Epidermal melanocyte (primary cell): ENCODE measurements around the gene MFSD6.
"Not testable (repeated sequence)": the region's sequence is repeated elsewhere in the genome, so short reads cannot be mapped to it uniquely, and the experiment has no call there.

ENCODE experiments used
- DNase-seq: peaks from one replicate; pipeline ENCODE4 v3.0.0; 2011; ENCODE audit warnings: low spot score; ENCODE audit not compliant: insufficient read length

The MFSD6 gene

DNA sequence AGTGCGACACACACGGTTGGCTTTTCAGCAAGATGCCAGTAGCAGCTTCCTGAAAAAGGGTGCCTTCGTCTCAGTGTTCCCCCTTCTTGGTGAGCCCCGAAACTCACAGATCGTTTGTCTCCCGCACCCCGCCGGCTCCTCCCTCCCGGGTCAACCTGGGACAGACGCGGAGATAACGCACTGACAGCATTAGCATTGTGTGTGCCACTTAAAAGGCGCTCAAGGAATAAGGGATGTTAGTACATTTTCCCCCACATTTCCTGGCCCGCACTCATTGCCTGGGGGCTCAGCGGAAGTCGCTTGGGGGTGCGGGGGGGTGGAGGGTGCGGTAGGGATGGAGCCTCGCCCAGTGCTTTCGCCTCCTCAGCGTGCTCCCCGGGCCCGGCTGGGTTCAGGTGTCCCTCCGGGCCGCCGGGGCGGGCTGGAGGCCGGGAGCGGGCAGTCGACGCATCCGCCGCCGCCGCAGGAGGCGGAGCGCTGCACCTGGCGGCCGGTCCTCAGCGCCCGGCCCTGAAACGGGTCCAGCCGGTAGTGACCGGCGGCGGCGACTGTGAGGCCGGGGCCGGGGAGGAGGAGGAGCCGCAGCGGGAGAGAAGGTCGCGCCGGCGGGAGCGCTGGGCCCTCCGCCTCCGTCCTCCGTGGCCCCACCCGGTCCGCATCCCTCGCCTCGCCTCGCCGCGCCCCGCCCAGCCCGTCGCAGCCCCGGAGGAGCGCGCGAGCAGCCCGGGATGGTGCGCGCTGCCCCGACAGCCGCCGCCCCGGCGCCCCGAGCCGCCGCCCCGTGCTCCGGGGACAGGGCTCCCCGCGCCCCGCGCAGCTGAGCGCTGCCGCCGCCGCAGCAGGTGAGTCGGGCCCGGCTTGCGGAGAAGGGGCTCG, at the start of gene MFSD6:
Gene MFSD6, plus strand, starts transcription at position 694 of the 876 bp plus-strand sequence. CDS start 27,675 bp downstream, outside the sequence.
- no peak for DNase-seq

DNA sequence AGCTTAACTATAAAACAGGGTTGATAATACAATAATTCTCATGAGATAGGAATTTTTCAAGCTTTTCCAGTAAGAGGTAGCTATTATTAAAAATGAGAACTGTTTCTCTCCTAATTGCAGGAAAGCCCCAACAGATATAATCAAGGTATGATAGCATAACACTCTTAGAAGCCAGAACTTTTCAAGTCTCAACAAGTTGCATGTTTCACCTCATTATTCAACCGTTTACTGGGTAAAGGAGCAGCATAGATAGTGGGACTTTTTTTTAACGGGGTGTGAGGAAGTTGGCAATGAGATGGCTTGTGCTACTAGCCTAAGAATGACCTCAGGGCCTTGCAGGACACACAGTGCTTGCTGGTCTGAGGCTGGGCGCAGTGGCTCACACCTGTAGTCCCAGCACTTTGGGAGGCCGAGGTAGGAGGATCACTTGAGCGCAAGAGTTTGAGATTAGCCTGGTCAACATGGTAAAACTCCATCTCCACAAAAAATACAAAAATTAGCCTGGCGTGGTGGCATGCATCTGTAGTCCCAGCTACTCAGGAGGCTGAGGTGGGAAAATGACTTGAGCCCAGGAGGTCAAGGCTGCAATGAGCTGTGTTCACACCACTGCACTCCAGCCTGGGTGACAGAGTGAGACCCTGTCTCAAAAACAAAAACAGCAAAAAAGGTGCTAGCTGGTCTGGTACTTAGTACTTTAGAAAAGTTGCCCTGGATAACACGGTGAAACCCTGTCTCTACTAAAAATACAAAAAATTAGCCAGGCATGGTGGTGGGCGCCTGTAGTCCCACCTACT, 49.3 kb upstream of the MFSD6 start:
- DNase-seq = not testable (repeated sequence)

DNA sequence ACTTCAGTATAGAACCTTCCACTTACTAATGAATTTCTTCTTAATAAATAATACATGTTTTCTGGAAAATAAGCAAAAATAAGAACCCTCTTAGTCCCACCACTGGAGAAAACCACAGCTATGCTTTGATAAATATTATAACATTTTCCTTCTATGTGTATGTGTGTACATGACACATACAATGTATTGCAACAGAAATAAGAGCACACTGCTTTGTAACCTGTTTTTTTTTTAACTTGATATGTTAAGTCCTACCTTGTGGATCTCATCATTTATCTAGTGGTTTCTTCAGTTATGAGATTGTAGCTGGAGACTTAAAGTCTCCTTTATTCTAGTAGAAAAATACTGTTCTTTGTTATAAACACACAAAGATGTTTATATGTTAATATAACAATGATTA, 47.6 kb upstream of the MFSD6 start:
- DNase-seq = no peak

DNA sequence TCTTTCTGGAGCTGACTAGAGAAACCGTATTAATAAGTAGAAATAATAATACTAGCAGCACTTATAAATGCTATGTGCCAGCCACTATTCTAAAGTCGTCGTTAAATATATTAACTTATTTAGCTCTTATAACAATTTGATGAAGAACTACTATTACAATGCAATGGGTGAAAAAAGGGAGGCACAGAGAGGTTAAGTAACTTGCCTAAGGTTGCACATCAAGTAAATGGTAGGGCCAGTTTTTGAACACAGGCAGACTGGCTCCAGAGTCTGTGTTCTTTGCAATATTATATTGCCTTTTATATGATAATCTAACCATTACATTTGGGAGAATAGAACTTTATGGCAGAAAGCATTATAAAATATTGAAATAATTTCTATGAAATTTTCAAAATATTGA, 47.2 kb upstream of the MFSD6 start:
- DNase-seq = no peak

DNA sequence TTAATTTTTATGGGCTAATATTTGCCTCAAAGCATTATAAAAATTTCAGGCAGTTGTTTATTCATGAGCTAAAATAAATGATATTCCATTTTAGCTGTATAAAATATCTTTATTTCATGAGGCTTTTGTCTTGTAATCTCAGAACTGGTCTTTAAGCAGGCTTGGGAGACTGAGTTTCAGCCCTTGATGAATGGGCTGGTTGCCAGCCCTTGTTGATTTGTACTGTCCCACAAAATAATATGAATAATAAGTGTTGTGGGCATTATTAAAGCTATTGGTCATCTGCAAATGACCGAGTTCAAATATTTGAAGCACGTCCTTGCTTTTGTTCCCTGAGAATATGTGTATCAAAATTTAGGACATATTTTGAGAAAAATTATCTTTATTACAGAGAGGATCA, 46.6 kb upstream of the MFSD6 start:
- no peak for DNase-seq

- no peak for DNase-seq
These were observed 45.3 kb upstream of the MFSD6 start for GRCh38 chr2:190362894-190363293.

- DNase-seq = no peak
These were observed 42.5 kb upstream of the MFSD6 start for GRCh38 chr2:190365499-190366204.

DNA sequence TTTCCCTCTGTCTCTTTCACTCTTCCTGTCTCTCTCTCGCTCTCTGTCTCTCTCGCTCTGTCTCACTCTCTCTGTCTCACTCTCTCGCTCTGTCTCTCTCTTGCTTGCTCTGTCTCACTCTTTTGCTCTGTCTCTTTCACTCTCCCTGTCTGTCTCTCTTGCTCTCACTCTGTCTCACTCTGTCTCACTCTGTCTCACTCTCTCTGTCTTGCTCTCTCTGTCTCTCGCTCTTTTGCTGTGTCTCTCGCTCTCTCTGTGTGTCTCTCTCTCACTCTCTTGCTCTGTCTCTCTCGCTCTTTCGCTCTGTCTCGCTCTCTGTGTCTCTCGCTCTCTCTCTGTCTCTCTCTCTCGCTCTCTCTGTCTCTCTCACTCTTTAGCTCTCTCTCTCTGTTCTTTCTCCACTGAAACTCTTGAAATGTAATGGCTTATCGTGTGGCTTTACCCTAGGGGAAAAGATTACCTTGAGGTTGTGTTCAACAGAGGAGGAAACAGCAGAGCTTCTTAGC, 41.9 kb upstream of the MFSD6 start:
- no peak for DNase-seq

GRCh38 chr2:190367091-190367490, 41.1 kb upstream of the MFSD6 start:
- no peak for DNase-seq

DNA sequence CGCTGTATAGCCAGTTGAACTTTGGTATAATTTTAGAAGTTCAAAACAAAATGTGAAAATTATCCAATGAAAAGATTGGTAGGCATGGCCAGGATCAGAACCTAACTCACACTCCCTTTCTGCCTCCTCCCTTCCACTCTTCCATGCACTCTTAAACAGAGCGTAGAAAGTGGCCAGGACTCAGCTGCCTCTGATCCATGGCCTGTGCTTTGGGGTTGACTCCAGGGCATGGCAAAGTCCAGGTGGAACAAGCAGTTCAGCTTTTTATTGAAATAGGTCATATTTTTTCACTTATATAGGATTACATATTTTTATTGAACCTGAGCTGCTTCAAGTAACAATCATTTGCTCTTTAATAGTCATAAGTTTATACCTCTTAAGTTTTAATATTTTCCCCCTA, 38.5 kb upstream of the MFSD6 start:
- no peak for DNase-seq

- DNase-seq = no peak
These were observed 32.1 kb upstream of the MFSD6 start for GRCh38 chr2:190376083-190376482.

- no peak for DNase-seq
These were observed 31.4 kb upstream of the MFSD6 start for GRCh38 chr2:190376591-190377245.

DNA sequence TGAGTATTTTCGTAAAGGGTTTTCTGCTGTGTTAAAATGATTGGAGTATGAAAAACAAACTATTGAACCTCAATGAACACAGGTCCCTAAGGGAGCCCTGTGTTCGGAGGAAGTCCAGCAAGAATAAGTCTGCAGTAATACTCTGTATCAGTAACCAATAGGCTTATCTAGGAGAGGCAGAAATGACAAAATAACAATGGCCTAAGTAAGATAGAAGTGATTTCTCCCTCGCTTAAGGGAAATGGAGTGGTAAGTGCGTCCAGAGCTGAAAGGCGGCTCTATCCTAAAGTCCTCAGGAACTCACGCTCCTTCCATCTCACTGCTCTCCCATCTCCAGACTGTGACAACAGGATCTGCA, 29.3 kb upstream of the MFSD6 start:
- DNase-seq = no peak

- no peak for DNase-seq
These were observed 28.7 kb upstream of the MFSD6 start for GRCh38 chr2:190379249-190379964.

DNA sequence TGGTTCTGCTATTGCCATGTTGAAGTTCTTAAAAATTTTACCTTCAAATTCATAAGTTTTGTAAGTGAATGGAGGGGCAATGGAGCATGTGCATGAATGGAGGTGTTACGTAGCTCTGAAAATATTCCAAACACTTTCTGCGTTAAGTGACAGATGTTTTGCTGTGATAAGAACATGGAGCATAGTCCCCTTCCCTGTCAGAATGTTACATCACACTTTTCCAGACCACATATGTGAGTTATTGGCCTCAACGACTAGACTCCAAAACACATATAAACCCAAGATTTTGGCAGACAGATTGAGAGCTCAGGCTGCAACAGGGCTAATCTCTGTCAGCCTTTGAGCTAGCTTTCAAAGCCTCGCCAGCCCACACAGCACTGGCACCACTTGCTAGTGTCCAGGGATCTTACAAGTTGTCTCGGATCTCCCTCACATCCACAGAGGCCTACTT, 27.2 kb upstream of the MFSD6 start:
- DNase-seq = no peak

DNA sequence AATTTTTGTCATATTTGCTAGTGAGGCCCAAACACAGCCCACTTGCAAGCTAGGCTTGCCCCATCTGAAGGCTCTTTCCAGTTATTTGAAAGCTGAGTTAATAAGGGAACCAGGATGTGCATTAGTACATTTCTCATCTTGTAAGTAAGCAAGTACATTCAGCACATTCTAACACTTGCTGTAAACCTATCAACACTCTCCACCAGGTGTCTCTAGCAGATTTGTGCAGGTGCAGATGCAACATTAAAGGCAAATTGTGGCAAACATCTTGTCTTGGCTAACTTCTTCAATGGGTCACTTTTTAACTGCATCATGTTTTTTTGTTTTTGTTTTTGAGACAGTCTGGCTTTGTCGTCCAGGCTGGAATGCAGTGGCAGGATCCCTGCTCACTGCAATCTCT, 25.3 kb upstream of the MFSD6 start:
- DNase-seq = no peak

DNA sequence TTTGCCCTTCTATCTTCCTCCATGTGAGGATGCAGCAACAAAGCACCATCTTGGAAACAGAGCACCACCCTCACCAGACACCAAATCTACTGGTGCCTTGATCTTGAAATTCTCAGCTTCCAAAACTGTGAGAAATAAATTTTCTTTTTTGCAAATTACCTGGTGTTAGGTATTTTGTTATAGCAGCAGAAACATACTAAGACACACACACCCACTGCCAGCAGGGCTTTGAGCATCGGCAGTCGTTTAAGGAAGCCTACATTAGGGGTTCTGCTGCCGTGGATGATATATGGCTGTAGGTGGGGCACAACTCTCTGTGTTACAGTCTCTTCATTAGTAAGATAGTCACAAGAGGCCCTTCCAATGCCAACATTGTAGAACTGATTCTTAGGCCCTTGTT, 20.7 kb upstream of the MFSD6 start:
- no peak for DNase-seq

GRCh38 chr2:190396271-190396670, 11.9 kb upstream of the MFSD6 start:
- no peak for DNase-seq

DNA sequence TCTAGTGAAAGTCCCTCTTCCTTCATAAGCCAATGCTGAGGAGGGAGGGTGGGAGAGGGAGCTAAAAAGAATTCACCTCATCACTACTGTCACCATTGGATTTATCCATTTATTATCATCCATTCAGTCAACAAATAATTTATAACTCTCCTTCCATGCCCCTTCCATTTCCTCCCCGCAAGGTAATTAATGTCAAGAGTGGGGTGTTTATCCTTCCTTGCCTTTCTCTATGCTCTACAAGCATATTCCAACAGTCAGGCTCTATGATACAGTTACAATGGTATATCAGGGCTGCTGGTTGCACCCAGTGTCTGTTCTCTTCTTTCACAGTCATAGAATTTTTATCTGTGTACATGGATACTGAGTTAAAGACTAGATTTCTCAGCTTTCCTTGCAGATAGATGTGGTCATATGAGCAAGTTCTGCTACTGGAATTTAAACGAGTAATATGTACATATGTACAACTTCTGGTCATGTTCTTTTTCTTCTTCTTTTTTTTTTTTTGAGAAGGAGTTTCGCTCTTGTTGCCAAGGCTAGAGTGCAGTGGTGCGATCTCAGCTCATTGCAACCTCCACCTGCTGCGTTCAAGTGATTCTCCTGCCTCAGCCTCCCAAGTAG, 5.1 kb upstream of the MFSD6 start:
- no peak for DNase-seq

- DNase-seq = no peak
These were observed 3.7 kb upstream of the MFSD6 start for GRCh38 chr2:190404487-190404886.
